ENCODE results near the gene DAAM1. TPM values are rescaled to one million over a fixed set of nuclear protein-coding genes. Genes with fewer than 3 reads are reported as not detected.

Gene DAAM1
- total RNA-seq, 1 experiment from 2014 or later = 13.3 TPM

DNA sequence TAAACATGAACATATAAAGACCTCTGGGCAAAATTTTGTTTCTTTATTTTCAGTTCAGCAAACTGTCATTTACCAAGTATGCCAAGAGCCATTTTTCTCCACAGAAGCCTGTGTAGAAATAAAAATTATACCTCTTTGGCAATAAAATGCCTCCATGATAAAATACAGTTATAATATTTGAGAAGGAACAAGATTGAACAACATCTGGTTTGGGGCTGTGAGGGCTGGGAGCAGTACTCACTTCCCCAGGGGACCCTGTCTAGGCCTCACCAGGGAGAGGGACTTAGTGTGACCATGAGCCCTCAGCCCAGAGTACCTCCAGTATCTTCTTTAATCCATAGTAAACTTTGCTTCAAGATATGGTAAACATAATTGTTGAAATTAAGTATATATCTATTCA lies 65.1 kb downstream of the DAAM1 start:
- TF ChIP-seq, protein P1, sequence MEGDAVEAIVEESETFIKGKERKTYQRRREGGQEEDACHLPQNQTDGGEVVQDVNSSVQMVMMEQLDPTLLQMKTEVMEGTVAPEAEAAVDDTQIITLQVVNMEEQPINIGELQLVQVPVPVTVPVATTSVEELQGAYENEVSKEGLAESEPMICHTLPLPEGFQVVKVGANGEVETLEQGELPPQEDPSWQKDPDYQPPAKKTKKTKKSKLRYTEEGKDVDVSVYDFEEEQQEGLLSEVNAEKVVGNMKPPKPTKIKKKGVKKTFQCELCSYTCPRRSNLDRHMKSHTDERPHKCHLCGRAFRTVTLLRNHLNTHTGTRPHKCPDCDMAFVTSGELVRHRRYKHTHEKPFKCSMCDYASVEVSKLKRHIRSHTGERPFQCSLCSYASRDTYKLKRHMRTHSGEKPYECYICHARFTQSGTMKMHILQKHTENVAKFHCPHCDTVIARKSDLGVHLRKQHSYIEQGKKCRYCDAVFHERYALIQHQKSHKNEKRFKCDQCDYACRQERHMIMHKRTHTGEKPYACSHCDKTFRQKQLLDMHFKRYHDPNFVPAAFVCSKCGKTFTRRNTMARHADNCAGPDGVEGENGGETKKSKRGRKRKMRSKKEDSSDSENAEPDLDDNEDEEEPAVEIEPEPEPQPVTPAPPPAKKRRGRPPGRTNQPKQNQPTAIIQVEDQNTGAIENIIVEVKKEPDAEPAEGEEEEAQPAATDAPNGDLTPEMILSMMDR (IDR thresholded peaks at IDR 0.05) = no peak
- TF ChIP-seq, protein P2, sequence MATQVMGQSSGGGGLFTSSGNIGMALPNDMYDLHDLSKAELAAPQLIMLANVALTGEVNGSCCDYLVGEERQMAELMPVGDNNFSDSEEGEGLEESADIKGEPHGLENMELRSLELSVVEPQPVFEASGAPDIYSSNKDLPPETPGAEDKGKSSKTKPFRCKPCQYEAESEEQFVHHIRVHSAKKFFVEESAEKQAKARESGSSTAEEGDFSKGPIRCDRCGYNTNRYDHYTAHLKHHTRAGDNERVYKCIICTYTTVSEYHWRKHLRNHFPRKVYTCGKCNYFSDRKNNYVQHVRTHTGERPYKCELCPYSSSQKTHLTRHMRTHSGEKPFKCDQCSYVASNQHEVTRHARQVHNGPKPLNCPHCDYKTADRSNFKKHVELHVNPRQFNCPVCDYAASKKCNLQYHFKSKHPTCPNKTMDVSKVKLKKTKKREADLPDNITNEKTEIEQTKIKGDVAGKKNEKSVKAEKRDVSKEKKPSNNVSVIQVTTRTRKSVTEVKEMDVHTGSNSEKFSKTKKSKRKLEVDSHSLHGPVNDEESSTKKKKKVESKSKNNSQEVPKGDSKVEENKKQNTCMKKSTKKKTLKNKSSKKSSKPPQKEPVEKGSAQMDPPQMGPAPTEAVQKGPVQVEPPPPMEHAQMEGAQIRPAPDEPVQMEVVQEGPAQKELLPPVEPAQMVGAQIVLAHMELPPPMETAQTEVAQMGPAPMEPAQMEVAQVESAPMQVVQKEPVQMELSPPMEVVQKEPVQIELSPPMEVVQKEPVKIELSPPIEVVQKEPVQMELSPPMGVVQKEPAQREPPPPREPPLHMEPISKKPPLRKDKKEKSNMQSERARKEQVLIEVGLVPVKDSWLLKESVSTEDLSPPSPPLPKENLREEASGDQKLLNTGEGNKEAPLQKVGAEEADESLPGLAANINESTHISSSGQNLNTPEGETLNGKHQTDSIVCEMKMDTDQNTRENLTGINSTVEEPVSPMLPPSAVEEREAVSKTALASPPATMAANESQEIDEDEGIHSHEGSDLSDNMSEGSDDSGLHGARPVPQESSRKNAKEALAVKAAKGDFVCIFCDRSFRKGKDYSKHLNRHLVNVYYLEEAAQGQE (IDR thresholded peaks at IDR 0.05; ENCODE audit: insufficient read depth in 1 of 2, low read depth in 2 of 2, low read length in 1 of 2) = no peak
- TF ChIP-seq SIN3A (IDR thresholded peaks at IDR 0.05; ENCODE audit: borderline replicate concordance, insufficient read depth, low read depth, low read length) (no peak), POLR2AphosphoS5 (IDR thresholded peaks at IDR 0.05; ENCODE audit: low read depth, low read length) (no peak), TCF7L2 (IDR thresholded peaks at IDR 0.05; ENCODE audit: low read depth, low read length) (no peak)
- DNase-seq (ENCODE audit: low read depth, low spot score) (no peak), ATAC-seq (no peak)
- H3K36me3 ChIP-seq (ENCODE audit: control insufficient read depth, insufficient read depth, low read length) = no peaks in the 10 kb centered on the region
- CTCF ChIA-PET = no interaction called here
- H3K27me3 ChIP-seq (ENCODE audit: control insufficient read depth, insufficient read depth, low read length) = no peaks in the 10 kb centered on the region
- no peaks in the 10 kb centered on the region for H3K9me3 ChIP-seq (ENCODE audit: control insufficient read depth, insufficient read depth, low read depth, low read length)
- H3K27ac ChIP-seq (ENCODE audit: low read length) = no peak overlapping the region
- intact Hi-C loops (cut with micrococcal nuclease; ENCODE audit: unreplicated experiment) (no loop called here), in situ Hi-C loops (cut with HindIII; ENCODE audit: low pct_unique_long_range_greater_than_20kb, low sequenced_read_pairs) (no loop called here)
- no peak overlapping the region for H3K4me3 ChIP-seq (ENCODE audit: low read depth in 2 of 2, low read length in 2 of 2)
- H3K4me1 ChIP-seq (ENCODE audit: control insufficient read depth, insufficient read depth, low read length) = peaks cover 5% of the 10 kb centered on the region; the same call in 1 of the 2 replicates
- POLR2A ChIA-PET = no interaction called here
- no TSS peak for BruUV-seq (replicated peaks)

DNA sequence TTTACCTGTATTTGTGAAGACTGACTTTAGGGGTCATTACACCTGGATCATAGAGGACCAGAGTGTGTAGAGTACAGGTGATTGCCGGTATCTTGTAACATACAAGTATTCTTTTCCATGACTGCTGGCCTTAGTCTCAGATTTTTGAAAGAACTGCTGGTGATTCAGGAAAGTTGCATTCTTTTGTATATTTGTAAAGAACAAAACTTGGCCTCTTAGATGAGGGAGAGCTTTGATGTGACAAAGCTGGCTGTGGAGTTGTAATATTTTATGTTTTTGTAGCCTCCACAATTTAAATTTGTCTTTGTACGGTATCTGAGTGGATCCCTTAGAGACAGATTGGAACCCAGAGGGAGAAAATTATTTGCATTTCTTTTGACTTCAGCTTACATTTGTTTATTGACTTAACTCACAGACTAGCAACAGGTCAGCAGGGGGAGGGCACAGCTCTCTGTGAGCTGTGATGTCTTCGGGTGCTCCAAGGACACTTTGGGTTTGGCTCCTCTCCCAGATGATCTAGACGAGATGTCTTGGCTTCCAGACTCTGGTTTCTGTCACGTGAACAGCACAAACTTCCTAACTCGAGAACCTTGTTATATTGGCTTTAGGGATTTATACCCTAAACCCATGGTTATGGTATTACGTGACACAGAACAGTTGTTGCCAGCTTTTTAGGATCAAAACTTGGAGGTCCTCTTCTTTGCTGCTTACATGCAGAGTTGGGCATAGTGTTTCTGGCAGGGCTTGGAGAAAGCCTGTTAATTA lies 65.9 kb downstream of the DAAM1 start:
- ChIA-PET CTCF (no interaction called here), POLR2A (no interaction called here)
- TF ChIP-seq, protein P1 (IDR thresholded peaks at IDR 0.05) = no peak
- TF ChIP-seq, protein P2 (IDR thresholded peaks at IDR 0.05; ENCODE audit: insufficient read depth in 1 of 2, low read depth in 2 of 2, low read length in 1 of 2) = no peak
- TF ChIP-seq POLR2AphosphoS5 (IDR thresholded peaks at IDR 0.05; ENCODE audit: low read depth, low read length) (no peak), SIN3A (IDR thresholded peaks at IDR 0.05; ENCODE audit: borderline replicate concordance, insufficient read depth, low read depth, low read length) (no peak), TCF7L2 (IDR thresholded peaks at IDR 0.05; ENCODE audit: low read depth, low read length) (no peak)
- Histone ChIP-seq H3K9me3 (ENCODE audit: control insufficient read depth, insufficient read depth, low read depth, low read length) (no peaks in the 10 kb centered on the region), H3K36me3 (ENCODE audit: control insufficient read depth, insufficient read depth, low read length) (no peaks in the 10 kb centered on the region), H3K27ac (ENCODE audit: low read length) (no peak overlapping the region), H3K27me3 (ENCODE audit: control insufficient read depth, insufficient read depth, low read length) (no peaks in the 10 kb centered on the region), H3K4me1 (ENCODE audit: control insufficient read depth, insufficient read depth, low read length) (peaks cover 5% of the 10 kb centered on the region; the same call in 1 of the 2 replicates), H3K4me3 (ENCODE audit: low read depth in 2 of 2, low read length in 2 of 2) (no peak overlapping the region)
- no peak for ATAC-seq
- intact Hi-C loops (cut with micrococcal nuclease; ENCODE audit: unreplicated experiment) (no loop called here), in situ Hi-C loops (cut with HindIII; ENCODE audit: low pct_unique_long_range_greater_than_20kb, low sequenced_read_pairs) (no loop called here)
- DNase-seq (ENCODE audit: low read depth, low spot score) = no peak
- BruUV-seq (replicated peaks) = no TSS peak

Data from Panc1 (cell line).